Mammary epithelial cell (primary cell): ENCODE data around the gene CLDN24.

Source experiments
- CTCF ChIP-seq, 2 donors: IDR thresholded peaks in 1 of 2; conservative IDR thresholded peaks in 1 of 2; 2 replicates each; pipeline ENCODE4 v1.5.1; 2011 to 2012; ENCODE audit warnings: inconsistent platforms in 2 of 2, low read length in 2 of 2, mild to moderate bottlenecking in 2 of 2, control low read depth in 1 of 2, low read depth in 1 of 2; ENCODE audit not compliant: insufficient read depth in 1 of 2; ENCODE audit errors: extremely low read depth in 1 of 2
- EZH2 ChIP-seq: IDR thresholded peaks from 2 replicates; pipeline ENCODE4 v1.6.1; 2012; ENCODE audit warnings: low read length, inconsistent platforms, borderline replicate concordance

DNA sequence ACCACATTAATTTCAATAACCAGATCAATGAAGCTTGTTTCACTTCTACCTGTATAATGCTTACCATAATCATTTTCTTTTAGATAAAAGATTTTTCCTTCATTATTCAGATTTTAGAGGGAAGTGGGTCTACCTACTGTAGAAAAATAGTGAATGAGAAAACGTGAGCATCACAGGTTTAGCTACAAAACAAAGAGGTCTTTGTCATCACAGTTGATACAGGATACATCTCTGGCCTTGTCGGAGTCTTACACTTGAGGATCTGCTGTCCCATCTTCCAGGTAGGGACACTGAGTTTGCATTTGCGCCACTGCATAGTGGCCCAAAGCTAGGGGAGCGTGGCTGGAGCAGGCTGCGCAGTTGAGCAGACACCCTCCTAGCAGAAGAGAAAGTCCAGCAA lies 710 bp downstream of the CLDN24 start:
- TF ChIP-seq CTCF (conservative IDR thresholded peaks at IDR 0.05 in 1 of 2, IDR thresholded peaks at IDR 0.05 in 1 of 2; ENCODE audit: extremely low read depth in 1 of 2, insufficient read depth in 1 of 2, low read depth in 1 of 2, low read length in 2 of 2), result no peak
- no peak for TF ChIP-seq EZH2
